ENCODE results near the gene DNASE1L3.

GRCh38 chr3:58209933-58210332, 839 bp downstream of the DNASE1L3 start:
- TF ChIP-seq EZH2 (IDR thresholded peaks at IDR 0.05; ENCODE audit: borderline replicate concordance, insufficient read depth, low read length, poor library complexity, severe bottlenecking): no peak
- no peak for TF ChIP-seq SMC3 (conservative IDR thresholded peaks at IDR 0.05; ENCODE audit: poor library complexity)
- TF ChIP-seq CTCF (IDR thresholded peaks at IDR 0.05; ENCODE audit: poor library complexity, severe bottlenecking): no peak
- no peak for TF ChIP-seq EP300 (conservative IDR thresholded peaks at IDR 0.05; ENCODE audit: poor library complexity, severe bottlenecking)
- TF ChIP-seq TAF1 (IDR thresholded peaks at IDR 0.05; ENCODE audit: low read depth): no peak
- no peak for TF ChIP-seq MXI1 (conservative IDR thresholded peaks at IDR 0.05; ENCODE audit: poor library complexity, severe bottlenecking)
- TF ChIP-seq REST (IDR thresholded peaks at IDR 0.05; ENCODE audit: borderline replicate concordance): no peak
- no peak for TF ChIP-seq POLR2AphosphoS5 (IDR thresholded peaks at IDR 0.05)

All from neural cell (in vitro differentiated cells).